Chondrocyte (in vitro differentiated cells): ENCODE measurements around the gene AIF1. TPM values are rescaled to one million over a fixed set of nuclear protein-coding genes. Genes with fewer than 3 reads are reported as not detected.

Source experiments
- DNase-seq: peaks from one replicate; pipeline ENCODE4 v3.0.0; 2021; ENCODE audit warnings: mixed read lengths, low spot score
- H3K27ac Mint-ChIP-seq: one replicate; pipeline ENCODE4 v1.8.0; 2021; ENCODE audit warnings: mild to moderate bottlenecking, moderate library complexity, mixed read lengths; ENCODE audit not compliant: unreplicated experiment
- H3K27me3 Mint-ChIP-seq: 2 replicates; pipeline ENCODE4 v1.8.0; 2021; ENCODE audit warnings: low read depth, mixed read lengths
- H3K36me3 Mint-ChIP-seq: 2 replicates; pipeline ENCODE4 v1.8.0; 2021; ENCODE audit warnings: low read depth, mixed read lengths
- H3K4me1 Mint-ChIP-seq: 2 replicates; pipeline ENCODE4 v1.8.0; 2021; ENCODE audit warnings: low read depth, mild to moderate bottlenecking, mixed read lengths
- H3K4me3 Mint-ChIP-seq: one replicate; pipeline ENCODE4 v1.8.0; 2021; ENCODE audit warnings: mild to moderate bottlenecking, moderate library complexity, mixed read lengths; ENCODE audit not compliant: unreplicated experiment
- H3K9me3 Mint-ChIP-seq: 2 replicates; pipeline ENCODE4 v1.8.0; 2021; ENCODE audit warnings: low read depth, mixed read lengths
- CTCF ChIP-seq: fragments of 200-600 bp; sonication (generic); IDR thresholded peaks from 2 replicates; pipeline ENCODE4 v1.5.0; 2021; ENCODE audit warnings: antibody characterized with exemption, mild to moderate bottlenecking, moderate library complexity
- total RNA-seq: library from RNA; stranded (reverse); gene quantifications from 3 replicates; pipeline ENCODE4 v1.2.1, GENCODE V29; 2021

The AIF1 gene
- total RNA-seq, 1 donor from 2014 or later: not detected

- DNase-seq: no peak
- TF ChIP-seq CTCF: no peak
- Mint-ChIP-seq H3K9me3 (no peaks in the 10 kb centered on the region), H3K36me3 (no peaks in the 10 kb centered on the region), H3K4me3 (no peak overlapping the region), H3K27me3 (no peaks in the 10 kb centered on the region), H3K27ac (peak overlapping the region; percentile 3), H3K4me1 (peaks cover 8% of the 10 kb centered on the region)
Observed at GRCh38 chr6:31575952-31576685, 38.9 kb upstream of the AIF1 start.

- Mint-ChIP-seq H3K4me1 (peaks cover 16% of the 10 kb centered on the region), H3K4me3 (no peak overlapping the region), H3K27ac (no peak overlapping the region), H3K9me3 (no peaks in the 10 kb centered on the region), H3K27me3 (no peaks in the 10 kb centered on the region), H3K36me3 (no peaks in the 10 kb centered on the region)
- no peak for DNase-seq
- TF ChIP-seq CTCF: no peak
Observed at GRCh38 chr6:31576897-31577578, 38.0 kb upstream of the AIF1 start.

- H3K4me1 Mint-ChIP-seq: peaks cover 16% of the 10 kb centered on the region
- H3K36me3 Mint-ChIP-seq: no peaks in the 10 kb centered on the region
- no peak for DNase-seq
- H3K9me3 Mint-ChIP-seq: no peaks in the 10 kb centered on the region
- no peak overlapping the region for H3K27ac Mint-ChIP-seq
- H3K4me3 Mint-ChIP-seq: no peak overlapping the region
- no peaks in the 10 kb centered on the region for H3K27me3 Mint-ChIP-seq
- TF ChIP-seq CTCF: no peak
Observed at GRCh38 chr6:31577579-31577966, 37.5 kb upstream of the AIF1 start.

- H3K4me1 Mint-ChIP-seq: peaks cover 16% of the 10 kb centered on the region
- H3K27ac Mint-ChIP-seq: no peak overlapping the region
- no peak for TF ChIP-seq CTCF
- no peaks in the 10 kb centered on the region for H3K36me3 Mint-ChIP-seq
- no peak for DNase-seq
- no peaks in the 10 kb centered on the region for H3K9me3 Mint-ChIP-seq
- no peaks in the 10 kb centered on the region for H3K27me3 Mint-ChIP-seq
- H3K4me3 Mint-ChIP-seq: no peak overlapping the region
Observed at GRCh38 chr6:31578184-31579118, 36.6 kb upstream of the AIF1 start.

GRCh38 chr6:31579119-31579505 lies 35.9 kb upstream of the AIF1 start:
- Mint-ChIP-seq H3K27me3 (no peaks in the 10 kb centered on the region), H3K27ac (no peak overlapping the region), H3K4me1 (peaks cover 16% of the 10 kb centered on the region), H3K36me3 (no peaks in the 10 kb centered on the region), H3K4me3 (no peak overlapping the region), H3K9me3 (no peaks in the 10 kb centered on the region)
- DNase-seq: no peak
- TF ChIP-seq CTCF: no peak
